GM10266 (cell line): ENCODE data around the gene DHODH.
"Not testable (repeated sequence)": the region's sequence is repeated elsewhere in the genome, so short reads cannot be mapped to it uniquely, and the experiment has no call there.

Source experiments
- DNase-seq: peaks from one replicate; pipeline ENCODE4 v3.0.0; 2012; ENCODE audit errors: extremely low spot score
- TF ChIP-seq, protein P1 (sequence below): IDR thresholded peaks from 2 replicates; pipeline ENCODE4 v1.5.1; 2012; ENCODE audit warnings: mild to moderate bottlenecking, low read depth; ENCODE audit not compliant: control insufficient read depth, insufficient read depth; ENCODE audit errors: missing control alignments

Gene DHODH

DNA sequence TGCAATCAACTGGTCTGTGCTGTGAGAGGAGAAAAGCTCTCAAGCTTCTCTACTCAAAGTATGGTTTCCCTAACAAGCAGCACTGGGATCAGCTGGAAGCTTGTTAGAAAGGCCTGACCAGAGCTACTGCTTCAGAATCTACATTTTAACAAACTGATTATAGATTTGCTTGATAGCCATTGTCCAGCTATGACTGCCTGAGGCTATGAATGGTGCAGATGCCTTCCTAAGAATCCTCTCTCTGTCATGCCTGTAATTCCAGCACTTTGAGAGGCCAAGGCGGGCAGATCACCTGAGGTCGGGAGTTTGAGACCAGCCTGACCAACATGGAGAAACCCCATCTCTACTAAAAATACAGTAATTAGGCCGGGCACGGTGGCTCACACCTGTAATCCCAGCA, 37.0 kb upstream of the DHODH start:
- TF ChIP-seq, protein P1, sequence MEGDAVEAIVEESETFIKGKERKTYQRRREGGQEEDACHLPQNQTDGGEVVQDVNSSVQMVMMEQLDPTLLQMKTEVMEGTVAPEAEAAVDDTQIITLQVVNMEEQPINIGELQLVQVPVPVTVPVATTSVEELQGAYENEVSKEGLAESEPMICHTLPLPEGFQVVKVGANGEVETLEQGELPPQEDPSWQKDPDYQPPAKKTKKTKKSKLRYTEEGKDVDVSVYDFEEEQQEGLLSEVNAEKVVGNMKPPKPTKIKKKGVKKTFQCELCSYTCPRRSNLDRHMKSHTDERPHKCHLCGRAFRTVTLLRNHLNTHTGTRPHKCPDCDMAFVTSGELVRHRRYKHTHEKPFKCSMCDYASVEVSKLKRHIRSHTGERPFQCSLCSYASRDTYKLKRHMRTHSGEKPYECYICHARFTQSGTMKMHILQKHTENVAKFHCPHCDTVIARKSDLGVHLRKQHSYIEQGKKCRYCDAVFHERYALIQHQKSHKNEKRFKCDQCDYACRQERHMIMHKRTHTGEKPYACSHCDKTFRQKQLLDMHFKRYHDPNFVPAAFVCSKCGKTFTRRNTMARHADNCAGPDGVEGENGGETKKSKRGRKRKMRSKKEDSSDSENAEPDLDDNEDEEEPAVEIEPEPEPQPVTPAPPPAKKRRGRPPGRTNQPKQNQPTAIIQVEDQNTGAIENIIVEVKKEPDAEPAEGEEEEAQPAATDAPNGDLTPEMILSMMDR: no peak
- DNase-seq: no peak

DNA sequence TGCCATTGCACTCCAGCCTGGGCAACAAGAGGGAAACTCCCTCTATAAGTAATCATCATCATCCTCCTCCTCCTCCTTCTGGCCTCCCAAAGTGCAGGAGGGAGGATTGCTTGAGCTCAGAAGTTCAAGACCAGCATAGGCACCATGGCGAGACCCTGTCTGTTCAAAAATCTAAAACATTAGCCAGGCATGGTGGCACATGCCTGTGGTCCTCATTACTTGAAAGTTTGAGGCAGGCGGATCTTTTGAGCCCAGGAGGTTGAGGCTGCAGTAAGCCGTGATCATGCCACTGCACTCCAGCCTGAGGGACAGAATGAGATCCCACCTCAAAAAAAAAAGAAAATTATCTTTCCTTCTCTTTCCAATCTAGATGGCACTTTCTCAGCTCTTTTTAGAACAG, 36.2 kb upstream of the DHODH start:
- no peak for DNase-seq
- TF ChIP-seq, protein P1: no peak

DNA sequence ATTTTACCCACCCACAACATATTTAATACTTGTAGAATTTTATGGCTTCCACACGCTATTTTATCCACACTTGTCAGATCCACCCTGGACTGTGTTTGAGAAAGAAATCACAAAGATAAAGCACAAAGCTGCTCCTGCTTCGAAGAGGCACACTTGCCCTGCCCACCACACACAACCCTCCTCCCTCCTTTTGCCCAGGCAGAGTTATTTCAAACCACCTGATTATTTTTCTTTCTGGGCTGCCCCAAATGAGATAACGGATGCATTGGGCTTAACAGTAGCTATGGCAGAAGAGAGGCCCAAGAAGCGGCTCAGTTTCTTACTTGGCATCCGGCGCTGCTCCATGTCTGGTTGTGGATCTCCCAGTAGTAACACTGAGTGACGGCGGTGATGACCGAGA, 35.5 kb upstream of the DHODH start:
- TF ChIP-seq, protein P1: no peak
- no peak for DNase-seq

DNA sequence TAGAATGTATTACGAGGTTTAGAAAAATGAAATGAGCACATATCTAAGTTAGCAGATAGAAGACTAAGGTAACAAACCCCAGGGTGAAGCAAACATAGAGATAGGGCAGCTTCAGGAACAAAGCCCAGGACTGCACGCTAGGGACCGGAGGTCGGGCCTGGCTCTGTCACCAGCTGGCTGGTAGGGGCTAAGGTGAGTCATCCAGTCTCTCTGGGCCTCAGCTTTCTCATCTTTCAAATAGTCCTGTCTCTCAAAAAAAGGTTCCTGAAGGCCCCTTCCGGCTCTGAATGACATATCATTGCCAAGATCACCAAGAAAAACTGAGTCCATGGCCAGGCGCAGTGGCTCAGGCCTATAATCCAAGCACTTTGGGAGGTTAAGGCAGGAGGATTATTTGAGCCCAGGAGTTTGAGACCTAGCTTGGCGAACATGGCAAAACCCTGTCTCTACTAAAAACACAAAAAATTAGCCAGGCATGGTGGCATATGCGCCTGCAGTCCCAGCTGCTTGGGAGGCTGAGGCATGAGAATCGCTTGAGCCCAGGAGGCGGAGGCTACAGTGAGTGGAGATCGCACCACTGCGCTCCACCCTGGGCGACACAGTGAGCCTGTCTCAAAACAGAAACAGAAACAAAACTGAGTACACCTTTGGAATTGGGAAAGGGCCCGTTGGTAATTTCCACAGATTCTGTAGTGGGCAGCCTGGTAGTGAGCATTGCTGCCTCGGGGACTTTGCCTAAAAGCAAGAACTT, 34.3 kb upstream of the DHODH start:
- DNase-seq: no peak
- TF ChIP-seq, protein P1: no peak

DNA sequence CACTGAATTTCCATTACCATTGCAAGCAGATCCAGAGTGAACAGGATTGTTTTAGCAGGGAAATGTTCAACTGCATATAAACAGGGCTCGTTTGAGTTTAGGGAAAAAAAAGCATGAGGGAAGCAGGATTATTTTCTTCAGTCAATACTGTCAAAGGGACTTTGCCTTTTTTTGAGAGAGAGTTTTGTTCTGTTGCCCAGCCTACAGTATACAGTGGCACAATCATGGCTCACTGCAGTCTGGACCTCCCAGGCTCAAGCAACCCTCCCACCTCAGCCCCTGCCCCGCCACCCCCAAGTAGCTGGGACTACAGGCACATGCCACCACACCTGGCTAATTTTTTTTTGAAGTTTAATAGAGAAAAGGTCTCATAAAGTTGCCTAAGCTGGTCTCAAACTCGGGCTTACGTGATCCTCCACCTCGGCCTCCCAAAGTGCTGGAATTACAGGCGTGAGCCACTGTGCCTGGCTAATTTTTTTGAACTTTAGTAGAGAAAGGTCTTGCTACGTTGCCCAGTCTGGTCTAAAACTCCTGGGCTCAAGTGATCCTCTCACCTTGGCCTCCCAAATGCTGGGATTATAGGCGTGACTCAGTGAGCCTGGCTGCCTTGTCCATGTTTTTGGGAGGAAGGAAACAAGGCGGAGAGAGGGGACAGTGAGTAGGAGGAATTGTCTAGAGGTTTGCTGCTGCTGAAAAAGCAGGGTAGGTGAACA, 23.1 kb upstream of the DHODH start:
- DNase-seq: no peak
- TF ChIP-seq, protein P1: no peak

DNA sequence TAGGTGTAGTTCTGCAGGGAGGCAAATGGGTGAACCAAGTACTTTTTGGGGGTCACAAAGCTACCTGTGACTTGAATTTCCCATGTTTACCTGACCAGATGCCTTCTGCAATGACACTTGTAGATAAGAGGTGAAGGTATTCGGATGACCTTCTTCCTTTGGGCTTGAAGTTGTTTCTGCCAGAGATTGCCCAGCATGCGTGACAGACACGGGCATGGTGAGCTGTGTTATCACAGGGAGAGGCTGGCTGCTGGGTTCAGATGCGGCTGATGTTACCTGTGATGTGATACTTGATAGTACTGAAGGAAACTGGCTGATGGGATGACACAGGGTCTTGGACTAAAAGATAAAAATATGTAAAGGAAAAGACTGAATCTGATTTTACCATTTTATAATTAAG, 22.4 kb upstream of the DHODH start:
- no peak for DNase-seq
- TF ChIP-seq, protein P1: no peak

DNA sequence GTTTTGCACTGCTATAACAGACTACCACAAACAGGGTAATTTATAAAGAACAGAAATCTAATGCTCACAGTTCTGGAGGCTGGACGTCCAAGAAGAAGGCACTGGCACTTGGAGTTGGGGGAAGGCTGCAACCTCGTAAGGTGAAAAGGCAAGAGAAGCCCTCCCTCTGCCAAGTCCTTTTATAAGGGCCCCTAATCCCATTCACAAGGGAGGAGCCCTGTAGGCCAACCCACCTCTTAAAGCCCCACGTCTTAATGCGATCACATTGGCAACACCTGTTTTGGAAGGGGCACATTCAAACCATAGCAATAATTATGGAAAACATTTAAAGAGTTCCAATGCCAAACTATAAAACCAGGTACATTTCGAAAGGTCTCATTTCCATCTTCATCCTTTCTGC, 13.5 kb upstream of the DHODH start:
- TF ChIP-seq, protein P1: no peak
- DNase-seq: no peak

DNA sequence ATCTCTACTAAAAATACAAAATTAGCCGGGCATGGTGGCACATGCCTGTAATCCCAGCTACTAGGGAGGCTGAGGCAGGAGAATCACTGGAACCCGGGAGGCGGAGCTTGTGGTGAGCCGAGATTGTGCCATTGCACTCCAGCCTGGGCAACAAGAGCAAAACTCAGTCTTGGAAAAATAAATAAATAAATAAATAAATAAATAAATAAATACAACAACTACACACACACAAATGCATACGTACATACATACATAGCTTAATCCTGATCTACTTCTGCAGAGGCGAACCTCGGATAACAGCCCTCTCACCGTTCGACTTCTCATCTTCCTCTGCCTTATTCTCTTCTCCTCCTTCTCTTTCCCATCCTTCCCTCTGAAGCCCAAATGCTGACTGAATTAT, 11.0 kb upstream of the DHODH start:
- not testable (repeated sequence) for DNase-seq
